H1 (cell line): ENCODE measurements around the gene APOM. TPM values are rescaled to one million over a fixed set of nuclear protein-coding genes. Genes with fewer than 3 reads are reported as not detected.

Experiments used
- CTCF ChIA-PET: fragments of 300-600 bp; sonication (Branson Sonifier 250); formaldehyde crosslinking; loops from one replicate; lab custom pipeline; 2021; ENCODE audit not compliant: partially characterized antibody; lab: Charles Lee
- POLR2A ChIA-PET: fragments of 300-600 bp; sonication (Branson Sonifier 250); formaldehyde crosslinking; loops from one replicate; lab custom pipeline; 2021; ENCODE audit warnings: inconsistent platforms; ENCODE audit not compliant: partially characterized antibody; lab: Charles Lee
- DNase-seq, 2 experiments: peaks; one replicate each; pipeline versions ENCODE4 v3.0.0 to v3.0.0-alpha.2; 2010 to 2022; ENCODE audit warnings: low spot score in 2 of 2, low read depth in 1 of 2, mixed read lengths in 1 of 2
- FAIRE-seq: peaks from 2 replicates; lab custom pipeline; 2011; peaks lifted over from hg19 to GRCh38; lab: Jason Lieb, UNC
- H2AFZ ChIP-seq: 2 replicates; pipeline ENCODE4 v1.8.1; 2012; ENCODE audit warnings: low read length, inconsistent platforms
- H2AK5ac ChIP-seq: 2 replicates; pipeline ENCODE4 v1.6.1; 2013; ENCODE audit warnings: low read depth, low read length
- H2BK120ac ChIP-seq: replicated peaks from 2 replicates; pipeline ENCODE3; 2013; ENCODE audit warnings: low read depth, low read length, inconsistent platforms
- H2BK12ac ChIP-seq: 2 replicates; pipeline ENCODE4 v1.6.1; 2013; ENCODE audit warnings: low read depth, low read length
- H2BK15ac ChIP-seq: 2 replicates; pipeline ENCODE4 v1.6.1; 2013; ENCODE audit warnings: low read length
- H2BK20ac ChIP-seq: 2 replicates; pipeline ENCODE4 v1.6.1; 2013; ENCODE audit warnings: low read length
- H2BK5ac ChIP-seq: 2 replicates; pipeline ENCODE4 v1.6.1; 2013; ENCODE audit warnings: low read depth, low read length
- H3K14ac ChIP-seq: 2 replicates; pipeline ENCODE4 v1.6.1; 2013; ENCODE audit warnings: inconsistent platforms; ENCODE audit not compliant: insufficient read length
- H3K18ac ChIP-seq: 2 replicates; pipeline ENCODE4 v1.6.1; 2013; ENCODE audit warnings: low read length; ENCODE audit errors: extremely low read depth
- H3K23ac ChIP-seq: 2 replicates; pipeline ENCODE4 v1.6.1; 2013; ENCODE audit warnings: inconsistent platforms; ENCODE audit not compliant: insufficient read length
- H3K23me2 ChIP-seq: 2 replicates; pipeline ENCODE4 v1.6.1; 2013; ENCODE audit warnings: low read depth, low read length
- H3K27ac ChIP-seq: 2 replicates; pipeline ENCODE4 v1.6.1; 2011; ENCODE audit warnings: low read depth, low read length, inconsistent platforms
- H3K27me3 ChIP-seq, 4 experiments: replicated peaks in 1 of 4; 1 replicate in 1 of 4; 2 replicates in 3 of 4; pipeline versions ENCODE4 v1.6.1 to v1.8.1; 2011 to 2013; ENCODE audit warnings: low read length in 3 of 4, mild to moderate bottlenecking in 3 of 4, inconsistent platforms in 2 of 4, mixed read lengths in 2 of 4, moderate library complexity in 1 of 4; ENCODE audit not compliant: control insufficient read depth in 3 of 4, insufficient read depth in 3 of 4; ENCODE audit errors: extremely low read depth in 1 of 4
- H3K36me3 ChIP-seq, 4 experiments: 2 replicates each; pipeline versions ENCODE4 v1.6.1 to v1.8.1; 2011 to 2013; ENCODE audit warnings: mild to moderate bottlenecking in 4 of 4, low read length in 3 of 4, moderate library complexity in 2 of 4, control low read depth in 1 of 4, inconsistent platforms in 1 of 4; ENCODE audit not compliant: insufficient read depth in 4 of 4, control insufficient read depth in 2 of 4
- H3K4ac ChIP-seq: replicated peaks from 2 replicates; pipeline ENCODE3; 2013; ENCODE audit warnings: low read length, low read depth, mixed read lengths, inconsistent platforms; ENCODE audit not compliant: insufficient read length
- H3K4me1 ChIP-seq, 4 experiments: replicated peaks in 1 of 4; 1 replicate in 1 of 4; 2 replicates in 3 of 4; pipeline versions ENCODE4 v1.6.1 to v1.8.1; 2011 to 2013; ENCODE audit warnings: low read length in 3 of 4, inconsistent platforms in 2 of 4, mixed read lengths in 1 of 4; ENCODE audit not compliant: insufficient read depth in 4 of 4, control insufficient read depth in 3 of 4
- H3K4me2 ChIP-seq, 2 experiments: 2 replicates each; pipeline versions ENCODE4 v1.6.1 to v1.8.1; 2011 to 2013; ENCODE audit warnings: low read depth in 2 of 2, low read length in 2 of 2, control low read depth in 1 of 2, inconsistent platforms in 1 of 2, mild to moderate bottlenecking in 1 of 2; ENCODE audit not compliant: insufficient read depth in 1 of 2
- H3K4me3 ChIP-seq, 4 experiments: fragments of 200-600, 300-600 bp in 1 of 4; sonication (generic), shearing (Covaris generic), sonication (Bioruptor Twin) in 1 of 4; 2 replicates each; pipeline versions ENCODE4 v1.5.1 to v1.8.1; 2011 to 2016; ENCODE audit warnings: low read length in 4 of 4, low read depth in 3 of 4, control low read depth in 2 of 4, inconsistent platforms in 2 of 4, mild to moderate bottlenecking in 2 of 4, mixed read lengths in 1 of 4, moderate library complexity in 1 of 4; ENCODE audit not compliant: insufficient read depth in 2 of 4; ENCODE audit errors: extremely low read depth in 1 of 4
- H3K56ac ChIP-seq: replicated peaks from 2 replicates; pipeline ENCODE3; 2013; ENCODE audit warnings: low read depth, mild to moderate bottlenecking, mixed read lengths, low read length, inconsistent platforms; ENCODE audit not compliant: insufficient read length
- H3K79me1 ChIP-seq: 2 replicates; pipeline ENCODE4 v1.6.1; 2013; ENCODE audit warnings: low read depth, low read length, control low read depth
- H3K79me2 ChIP-seq, 2 experiments: 2 replicates each; pipeline versions ENCODE4 v1.6.1 to v1.8.1; 2012 to 2013; ENCODE audit warnings: low read length in 2 of 2, mild to moderate bottlenecking in 2 of 2, inconsistent platforms in 1 of 2; ENCODE audit not compliant: insufficient read depth in 2 of 2, control insufficient read depth in 1 of 2
- H3K9ac ChIP-seq, 4 experiments: replicated peaks in 1 of 4; 1 replicate in 1 of 4; 2 replicates in 3 of 4; pipeline versions ENCODE4 v1.6.1 to v1.8.1; 2011 to 2013; ENCODE audit warnings: low read depth in 3 of 4, low read length in 3 of 4, control low read depth in 2 of 4, mild to moderate bottlenecking in 2 of 4, moderate library complexity in 2 of 4, inconsistent platforms in 1 of 4; ENCODE audit errors: extremely low read depth in 1 of 4
- H3K9me3 ChIP-seq, 2 experiments: 2 replicates each; pipeline versions ENCODE4 v1.6.1 to v1.8.1; 2012 to 2013; ENCODE audit warnings: mild to moderate bottlenecking in 2 of 2, moderate library complexity in 2 of 2, control low read depth in 1 of 2, inconsistent platforms in 1 of 2, low read depth in 1 of 2, low read length in 1 of 2, mixed read lengths in 1 of 2; ENCODE audit not compliant: insufficient read depth in 2 of 2
- H4K20me1 ChIP-seq, 2 experiments: replicated peaks in 1 of 2; 2 replicates each; pipeline versions ENCODE3 to v1.8.1; 2011 to 2013; ENCODE audit warnings: inconsistent platforms in 2 of 2, low read length in 2 of 2, mild to moderate bottlenecking in 1 of 2; ENCODE audit not compliant: insufficient read depth in 2 of 2, control insufficient read depth in 1 of 2
- H4K5ac ChIP-seq: 2 replicates; pipeline ENCODE4 v1.6.1; 2013; ENCODE audit warnings: low read length, low read depth, mixed read lengths, inconsistent platforms; ENCODE audit not compliant: insufficient read length
- H4K8ac ChIP-seq: 2 replicates; pipeline ENCODE4 v1.8.0; 2013; ENCODE audit warnings: mild to moderate bottlenecking, moderate library complexity, low read length, inconsistent platforms; ENCODE audit not compliant: insufficient read depth; ENCODE audit errors: extremely low read depth
- H4K91ac ChIP-seq: replicated peaks from 2 replicates; pipeline ENCODE3; 2013; ENCODE audit warnings: low read length, mixed read lengths, inconsistent platforms; ENCODE audit not compliant: insufficient read length
- FOSL1 ChIP-seq: IDR thresholded peaks from 2 replicates; pipeline ENCODE4 v1.6.1; 2011; ENCODE audit warnings: mild to moderate bottlenecking, low read depth, low read length, moderate library complexity; ENCODE audit not compliant: insufficient read depth
- HDAC2 ChIP-seq, 2 experiments: fragments of 300-600 bp in 1 of 2; sonication (generic) in 1 of 2; IDR thresholded peaks; 2 replicates each; pipeline ENCODE4 v1.6.1; 2011 to 2012; ENCODE audit warnings: low read depth in 2 of 2, low read length in 2 of 2, mild to moderate bottlenecking in 2 of 2, moderate library complexity in 2 of 2, borderline replicate concordance in 1 of 2, inconsistent platforms in 1 of 2
- KDM1A ChIP-seq: fragments of 200-600, 300-600 bp; sonication (generic); IDR thresholded peaks from 2 replicates; pipeline ENCODE4 v1.7.1; 2016; ENCODE audit warnings: mild to moderate bottlenecking, low read length, borderline replicate concordance
- TAF7 ChIP-seq: optimal IDR thresholded peaks from 2 replicates; pipeline ENCODE3; 2011; ENCODE audit warnings: low read depth, mild to moderate bottlenecking, inconsistent platforms, low read length, moderate library complexity, borderline replicate concordance
- WGBS, 2 experiments: shearing (Covaris generic) in 1 of 2; methylation state at CpG; one replicate each; pipeline versions ENCODE4 v1.1.6 to v1.1.7; 2013 to 2015; ENCODE audit warnings: low lambda C conversion rate in 2 of 2, mixed read lengths in 2 of 2, inconsistent platforms in 1 of 2, low coverage in 1 of 2, missing lambda C conversion rate in 1 of 2; ENCODE audit not compliant: insufficient replicate concordance in 2 of 2, insufficient coverage in 1 of 2, insufficient read length in 1 of 2; ENCODE audit errors: extremely low coverage in 1 of 2, missing lambda C conversion rate in 1 of 2; 5-methylcytosine and 5-hydroxymethylcytosine counted together
- polyA plus RNA-seq, 7 experiments: library from polyadenylated mRNA; depleted of rRNA in 3 of 7; stranded (reverse) in 5 of 7; unstranded in 2 of 7; fragments of >200 nt in 5 of 7; fragments of 200-250 nt in 2 of 7; gene quantifications; 1 replicate in 5 of 7; 2 replicates in 1 of 7; 4 replicates in 1 of 7; pipeline versions ENCODE4 v1.2.1 to v1.2.3, GENCODE V29; 2011 to 2013; ENCODE audit warnings: missing spikeins in 2 of 7, mixed read lengths in 2 of 7
- total RNA-seq: library from RNA; stranded (reverse); fragmentation: NEBNext Ultra II Directional; extraction: Animal tissue kit (Norgen Biotek cat#: 25700); gene quantifications from 2 replicates; pipeline ENCODE4 v1.2.1, GENCODE V29; 2021

Gene APOM
- total and polyA plus RNA-seq, 2 of the 8 experiments (the other 6 are each of a cell fraction or from before 2014, with no cell fraction given), result 3.4 to 12.0 TPM

DNA sequence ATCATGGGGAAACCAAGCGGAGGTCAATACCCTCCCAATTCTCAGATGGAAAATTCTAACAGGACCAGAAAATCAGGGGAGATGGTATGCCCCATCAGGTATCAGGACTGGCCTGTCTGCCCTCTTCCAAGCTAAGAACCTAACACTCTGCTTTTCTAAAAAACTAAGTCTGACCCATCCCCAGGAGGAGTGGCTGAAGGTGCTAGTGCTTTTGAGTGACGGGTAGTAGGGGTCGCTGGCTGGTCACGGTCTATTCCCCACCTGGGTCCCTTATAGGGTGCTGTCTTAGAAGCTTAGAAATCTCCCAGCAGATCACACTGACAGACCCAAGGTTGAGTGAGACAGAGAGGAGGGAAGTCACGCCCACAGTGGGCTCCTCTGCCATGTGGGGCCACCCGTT lies 37.8 kb downstream of the APOM start:
- H2BK12ac ChIP-seq, result no peak overlapping the region
- no peak overlapping the region for H3K56ac ChIP-seq
- no peak overlapping the region for H4K5ac ChIP-seq
- H4K8ac ChIP-seq, result no peak overlapping the region
- H3K4ac ChIP-seq, result no peak overlapping the region
- H3K9ac ChIP-seq, result no peak overlapping the region
- FAIRE-seq (no peak), DNase-seq (no peak)
- H3K79me2 ChIP-seq, result no peaks in the 10 kb centered on the region
- H2AK5ac ChIP-seq, result no peak overlapping the region
- 87% methylated on average over 6 of the region's 6 CpGs; no CpG with 5 or more reads in 1 of the 2 experiments for WGBS, 2 experiments
- no peaks in the 10 kb centered on the region for H3K23me2 ChIP-seq
- H3K18ac ChIP-seq, result no peak overlapping the region
- no peaks in the 10 kb centered on the region for H3K4me1 ChIP-seq
- no peak overlapping the region for H2BK5ac ChIP-seq
- no peak overlapping the region for H2BK15ac ChIP-seq
- H3K4me2 ChIP-seq, result no peak overlapping the region
- H3K14ac ChIP-seq, result no peak overlapping the region
- ChIA-PET CTCF (interaction anchor here (0.7 to 2.5 kb wide), 12 partner anchors 14 to 259 kb away, joined by 3 to 10 read pairs (median 3); partner anchors contain the start of genes GPANK1 and VARS1), POLR2A (interaction anchor here (0.9 to 6.6 kb wide), 10 partner anchors 10 to 147 kb away, joined by 3 to 33 read pairs (median 4); partner anchors contain the start of genes ABHD16A, ATP6V1G2, BAG6 and C6orf47)
- no peaks in the 10 kb centered on the region for H3K27me3 ChIP-seq
- TF ChIP-seq FOSL1 (no peak), KDM1A (no peak), HDAC2 (IDR thresholded peaks at IDR 0.05; ENCODE audit: borderline replicate concordance in 1 of 2, low read depth in 2 of 2, low read length in 2 of 2) (no peak), TAF7 (no peak)
- no peak overlapping the region for H3K4me3 ChIP-seq
- H2AFZ ChIP-seq, result no peak overlapping the region
- no peak overlapping the region for H4K91ac ChIP-seq
- H2BK20ac ChIP-seq, result no peak overlapping the region
- H3K36me3 ChIP-seq, result peaks cover 1 to 20% (median 14%) of the 10 kb centered on the region in 4 experiments; a peak in 5 of 8 replicates
- no peaks in the 10 kb centered on the region for H4K20me1 ChIP-seq
- no peak overlapping the region for H3K23ac ChIP-seq
- no peaks in the 10 kb centered on the region for H3K9me3 ChIP-seq
- no peaks in the 10 kb centered on the region for H3K79me1 ChIP-seq
- no peak overlapping the region for H3K27ac ChIP-seq
- H2BK120ac ChIP-seq, result no peak overlapping the region
